ENCODE measurements around the gene F5.
"Not testable (repeated sequence)": the region's sequence is repeated elsewhere in the genome, so short reads cannot be mapped to it uniquely, and the experiment has no call there.

The F5 gene

DNA sequence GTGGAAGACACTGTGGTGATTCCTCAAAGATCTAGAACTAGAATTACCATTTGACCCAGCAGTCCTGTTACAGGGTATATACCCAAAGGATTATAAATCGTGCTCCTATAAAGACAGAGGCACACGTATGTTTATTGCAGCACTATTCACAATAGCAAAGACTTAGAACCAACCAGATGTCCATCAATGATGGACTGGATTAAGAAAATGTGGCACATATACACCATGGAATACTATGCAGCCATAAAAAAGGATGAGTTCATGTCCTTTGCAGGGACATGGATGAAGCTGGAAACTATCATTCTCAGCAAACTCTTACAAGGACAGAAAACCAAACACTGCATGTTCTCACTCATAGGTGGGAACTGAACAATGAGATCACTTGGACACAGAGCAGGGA is 82.7 kb downstream of the F5 start:
- not testable (repeated sequence) for DNase-seq

DNA sequence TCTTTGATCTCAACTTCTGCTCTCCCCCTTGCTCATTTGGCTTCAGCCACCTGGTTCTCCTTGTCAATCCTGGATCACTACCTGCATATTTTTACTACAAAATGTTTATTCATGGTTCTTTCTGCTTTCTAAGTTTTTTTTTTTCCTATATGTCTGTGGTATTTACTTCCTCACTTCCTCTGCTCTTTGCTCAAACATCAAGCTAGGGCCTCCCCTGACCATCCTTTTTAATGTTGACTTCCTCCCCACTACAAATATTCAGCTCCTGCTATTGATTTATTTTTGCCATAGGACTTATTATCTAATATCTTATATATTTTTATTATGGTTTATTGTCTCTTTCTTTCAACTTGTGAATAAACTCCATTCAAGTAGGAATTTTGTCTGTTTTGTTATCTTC is 86.5 kb downstream of the F5 start:
- no peak for DNase-seq

DNA sequence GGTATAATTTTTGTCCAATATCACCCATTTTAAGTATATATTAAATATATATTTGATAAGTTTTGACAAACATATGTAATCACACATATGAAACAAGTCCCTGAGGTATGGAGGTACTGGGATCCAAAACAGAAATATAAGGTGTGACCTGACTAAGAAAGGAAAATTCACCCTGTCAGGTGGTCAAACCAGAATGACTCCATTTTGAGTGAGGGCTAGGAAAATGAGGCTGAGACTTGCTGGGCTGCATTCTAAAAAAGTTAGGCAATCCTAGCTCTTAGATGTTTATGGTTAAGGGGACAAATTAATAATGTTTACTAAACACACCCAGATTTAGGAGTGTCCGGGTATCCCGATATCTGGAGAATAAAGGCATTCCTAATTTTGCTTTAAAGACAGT is 89.0 kb downstream of the F5 start:
- DNase-seq = no peak

DNA sequence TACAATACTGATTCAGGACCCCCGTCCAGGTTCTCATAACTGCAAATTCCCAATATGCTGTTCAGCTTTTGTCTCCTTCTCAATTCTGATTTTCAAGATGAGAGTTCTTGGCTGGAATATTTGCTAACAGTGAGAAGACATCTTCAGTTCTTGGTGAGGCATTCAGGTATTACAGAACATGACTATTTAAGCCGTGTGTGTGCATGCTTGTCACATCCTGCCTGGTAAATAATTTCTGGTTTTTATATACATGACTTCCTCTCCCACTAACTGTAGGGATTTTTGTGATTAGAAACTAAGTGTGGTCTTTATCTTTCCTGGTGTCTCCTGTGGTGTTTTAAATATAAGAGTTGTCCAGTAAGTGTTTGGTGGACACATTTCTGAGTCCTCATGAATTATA is 90.4 kb downstream of the F5 start:
- DNase-seq = no peak

- no peak for DNase-seq
Observed at GRCh38 chr1:169495046-169495775, 91.1 kb downstream of the F5 start.

- DNase-seq = no peak
Observed at GRCh38 chr1:169494343-169494742, 91.9 kb downstream of the F5 start.

- DNase-seq = no peak
Observed at GRCh38 chr1:169493251-169493650, 93.0 kb downstream of the F5 start.

- no peak for DNase-seq
Observed at GRCh38 chr1:169491845-169492281, 94.4 kb downstream of the F5 start.

GRCh38 chr1:169488157-169488556 is 98.1 kb downstream of the F5 start:
- no peak for DNase-seq

DNA sequence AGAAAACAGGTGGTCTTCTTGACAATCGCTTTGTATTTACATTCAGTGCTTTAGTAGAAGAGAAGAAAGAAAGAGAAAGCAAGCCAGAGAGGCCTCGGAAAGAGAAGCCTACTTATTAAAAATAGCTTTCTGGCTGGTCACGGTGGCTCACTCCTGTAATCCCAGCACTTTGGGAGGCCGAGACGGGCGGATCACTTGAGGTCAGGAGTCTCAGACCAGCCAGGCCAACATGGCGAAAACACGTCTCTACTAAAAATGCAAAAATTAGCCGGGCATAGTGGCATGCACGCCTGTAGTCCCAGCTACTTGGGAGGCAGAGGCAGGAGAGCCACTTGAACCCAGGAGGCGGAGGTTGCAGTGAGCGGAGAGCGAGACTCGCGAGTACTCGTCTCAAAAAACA is 98.7 kb downstream of the F5 start:
- no peak for DNase-seq

- no peak for DNase-seq
Observed at GRCh38 chr1:169487133-169487532, 99.1 kb downstream of the F5 start.

GRCh38 chr1:169486281-169487051 is 99.8 kb downstream of the F5 start:
- peak; percentile 4 for DNase-seq

- peak; percentile 98 for DNase-seq
Observed at GRCh38 chr1:169485431-169486280, 100.6 kb downstream of the F5 start, which contains the start of gene SLC19A2. SLC19A2 (minus strand) TSS chr1:169485944; CDS start chr1:169485766, 178 bp downstream.

GRCh38 chr1:169484683-169485430 is 101.4 kb downstream of the F5 start:
- peak; percentile 14 for DNase-seq

DNA sequence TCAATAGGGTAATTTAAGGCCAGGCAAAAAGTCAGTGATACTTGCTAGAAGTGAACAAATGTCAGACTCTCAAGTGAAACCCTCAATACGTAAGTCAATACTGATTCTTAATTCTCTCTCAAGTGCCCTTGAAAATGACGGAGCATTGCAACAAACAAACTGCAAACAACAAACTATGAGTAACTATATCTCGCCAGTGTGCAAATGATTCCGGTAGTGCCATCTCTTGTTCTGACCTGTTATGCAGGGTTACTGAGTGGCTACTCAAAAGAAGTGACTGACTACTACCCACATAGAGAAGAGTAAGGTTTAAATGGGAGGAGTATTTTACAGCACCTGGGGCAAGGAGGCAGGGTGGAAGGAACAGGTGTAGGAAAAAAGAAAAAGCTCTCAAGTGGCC is 102.2 kb downstream of the F5 start:
- DNase-seq = no peak

- no peak for DNase-seq
Observed at GRCh38 chr1:169483500-169483966, 102.7 kb downstream of the F5 start.

- DNase-seq = no peak
Observed at GRCh38 chr1:169479363-169480066, 106.8 kb downstream of the F5 start.

GRCh38 chr1:169478094-169478672 is 108.1 kb downstream of the F5 start:
- no peak for DNase-seq

GRCh38 chr1:169475806-169476387 is 110.4 kb downstream of the F5 start:
- DNase-seq = no peak

DNA sequence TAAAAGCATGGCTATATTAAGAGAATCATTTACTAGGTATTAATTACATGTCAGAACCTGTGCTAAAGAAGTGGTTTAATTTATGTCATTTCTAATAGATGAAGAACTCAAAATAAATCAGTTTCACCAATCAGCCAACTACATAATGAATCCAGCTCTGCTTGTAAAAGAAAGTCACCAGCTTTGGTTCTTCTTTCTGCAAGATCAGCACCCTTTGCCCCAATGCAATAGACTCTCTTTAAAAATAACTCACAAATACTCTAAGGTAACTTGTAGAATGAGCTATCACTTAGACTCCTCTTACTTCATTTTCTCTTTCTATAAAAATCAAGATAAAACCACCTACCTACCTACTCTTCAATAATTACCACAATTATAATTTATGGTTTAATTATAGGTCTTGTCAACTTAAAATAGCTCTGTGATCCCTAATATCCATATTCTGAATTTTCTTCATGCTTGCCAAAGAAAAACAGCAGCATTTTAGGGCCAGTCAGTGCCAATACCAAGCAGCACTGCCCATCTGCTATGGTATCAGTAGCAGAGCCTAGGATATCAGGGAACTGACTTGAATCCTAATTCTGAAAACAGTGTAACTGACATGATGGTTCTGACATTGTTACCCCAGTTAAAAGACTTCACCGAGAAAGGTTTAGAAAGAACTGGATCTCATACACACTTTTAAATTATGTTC is 111.8 kb downstream of the F5 start:
- DNase-seq = no peak
